Mononuclear cell (primary cell): Measurements from ENCODE around the gene MAB21L3. TPM values are rescaled to one million over a fixed set of nuclear protein-coding genes. Genes with fewer than 3 reads are reported as not detected.

Source experiments
- H3K27me3 ChIP-seq: 2 replicates; pipeline ENCODE4 v1.6.0; 2011; ENCODE audit warnings: low read length, control low read depth; ENCODE audit not compliant: insufficient read depth
- H3K4me1 ChIP-seq: 2 replicates; pipeline ENCODE4 v1.5.1; 2011; ENCODE audit warnings: mild to moderate bottlenecking, low read length, control low read depth; ENCODE audit not compliant: insufficient read depth
- H3K4me3 ChIP-seq: 2 replicates; pipeline ENCODE4 v1.5.1; 2011; ENCODE audit warnings: mild to moderate bottlenecking, low read length, moderate library complexity
- H3K9me3 ChIP-seq: 2 replicates; pipeline ENCODE4 v1.5.1; 2011; ENCODE audit warnings: low read depth, mild to moderate bottlenecking, control low read depth, low read length
- total RNA-seq: library from RNA; depleted of rRNA; stranded (reverse); fragments of >200 nt; gene quantifications from one replicate; pipeline ENCODE4 v1.2.3, GENCODE V29; 2012

Gene MAB21L3
- total RNA-seq, 1 donor, result under 0.01 TPM

GRCh38 chr1:116096013-116096618 lies 15.1 kb upstream of the MAB21L3 start:
- Histone ChIP-seq H3K4me3 (no peak overlapping the region), H3K9me3 (peaks cover 16% of the 10 kb centered on the region), H3K27me3 (peaks cover 3% of the 10 kb centered on the region), H3K4me1 (no peaks in the 10 kb centered on the region)

GRCh38 chr1:116097626-116098025 lies 13.6 kb upstream of the MAB21L3 start:
- no peak overlapping the region for H3K4me3 ChIP-seq
- H3K9me3 ChIP-seq, result peaks cover 16% of the 10 kb centered on the region
- no peaks in the 10 kb centered on the region for H3K4me1 ChIP-seq
- H3K27me3 ChIP-seq, result peaks cover 3% of the 10 kb centered on the region

GRCh38 chr1:116099379-116099778 lies 11.8 kb upstream of the MAB21L3 start:
- H3K4me3 ChIP-seq, result no peak overlapping the region
- no peaks in the 10 kb centered on the region for H3K4me1 ChIP-seq
- H3K27me3 ChIP-seq, result peaks cover 3% of the 10 kb centered on the region
- H3K9me3 ChIP-seq, result peaks cover 16% of the 10 kb centered on the region

- H3K9me3 ChIP-seq, result peaks cover 14% of the 10 kb centered on the region
- H3K27me3 ChIP-seq, result peaks cover 3% of the 10 kb centered on the region
- H3K4me1 ChIP-seq, result no peaks in the 10 kb centered on the region
- H3K4me3 ChIP-seq, result no peak overlapping the region
Observed at GRCh38 chr1:116099919-116100318, 11.3 kb upstream of the MAB21L3 start.

GRCh38 chr1:116104667-116105066 lies 6.5 kb upstream of the MAB21L3 start:
- H3K4me3 ChIP-seq, result no peak overlapping the region
- no peaks in the 10 kb centered on the region for H3K9me3 ChIP-seq
- no peaks in the 10 kb centered on the region for H3K4me1 ChIP-seq
- no peaks in the 10 kb centered on the region for H3K27me3 ChIP-seq

GRCh38 chr1:116105996-116106395 lies 5.2 kb upstream of the MAB21L3 start:
- Histone ChIP-seq H3K4me1 (no peaks in the 10 kb centered on the region), H3K27me3 (no peaks in the 10 kb centered on the region), H3K4me3 (no peak overlapping the region)

GRCh38 chr1:116106646-116107045 lies 4.6 kb upstream of the MAB21L3 start:
- no peak overlapping the region for H3K4me3 ChIP-seq
- H3K9me3 ChIP-seq, result no peaks in the 10 kb centered on the region
- no peaks in the 10 kb centered on the region for H3K27me3 ChIP-seq
- H3K4me1 ChIP-seq, result no peaks in the 10 kb centered on the region

More at GRCh38 chr1:116105996-116106395, 5.2 kb upstream of the MAB21L3 start:
- no peaks in the 10 kb centered on the region for H3K9me3 ChIP-seq

GRCh38 chr1:116107371-116107770 lies 3.8 kb upstream of the MAB21L3 start:
- Histone ChIP-seq H3K4me3 (no peak overlapping the region), H3K4me1 (no peaks in the 10 kb centered on the region), H3K27me3 (no peaks in the 10 kb centered on the region), H3K9me3 (no peaks in the 10 kb centered on the region)

GRCh38 chr1:116111524-116112021 lies 374 bp downstream of the MAB21L3 start:
- no peak overlapping the region for H3K4me3 ChIP-seq
- no peaks in the 10 kb centered on the region for H3K9me3 ChIP-seq
- no peaks in the 10 kb centered on the region for H3K27me3 ChIP-seq
- no peaks in the 10 kb centered on the region for H3K4me1 ChIP-seq

GRCh38 chr1:116112388-116113140 lies 1.4 kb downstream of the MAB21L3 start:
- H3K9me3 ChIP-seq, result no peaks in the 10 kb centered on the region
- H3K4me1 ChIP-seq, result no peaks in the 10 kb centered on the region
- H3K4me3 ChIP-seq, result no peak overlapping the region
- no peaks in the 10 kb centered on the region for H3K27me3 ChIP-seq

GRCh38 chr1:116113615-116114014 lies 2.4 kb downstream of the MAB21L3 start:
- Histone ChIP-seq H3K4me1 (no peaks in the 10 kb centered on the region), H3K27me3 (no peaks in the 10 kb centered on the region), H3K4me3 (no peak overlapping the region), H3K9me3 (no peaks in the 10 kb centered on the region)

GRCh38 chr1:116115476-116116439 lies 4.6 kb downstream of the MAB21L3 start:
- no peaks in the 10 kb centered on the region for H3K27me3 ChIP-seq
- H3K9me3 ChIP-seq, result no peaks in the 10 kb centered on the region

GRCh38 chr1:116118471-116118870 lies 7.3 kb downstream of the MAB21L3 start:
- Histone ChIP-seq H3K4me3 (no peak overlapping the region), H3K27me3 (no peaks in the 10 kb centered on the region), H3K4me1 (no peaks in the 10 kb centered on the region), H3K9me3 (no peaks in the 10 kb centered on the region)

More at GRCh38 chr1:116115476-116116439, 4.6 kb downstream of the MAB21L3 start:
- Histone ChIP-seq H3K4me3 (no peak overlapping the region), H3K4me1 (no peaks in the 10 kb centered on the region)

- Histone ChIP-seq H3K4me3 (no peak overlapping the region), H3K9me3 (no peaks in the 10 kb centered on the region), H3K4me1 (no peaks in the 10 kb centered on the region), H3K27me3 (no peaks in the 10 kb centered on the region)
Observed at GRCh38 chr1:116119876-116120275, 8.7 kb downstream of the MAB21L3 start.
